WTC11 (cell line): ENCODE results near the gene GLE1. TPM values are rescaled to one million over a fixed set of nuclear protein-coding genes. Genes with fewer than 3 reads are reported as not detected.

Source experiments
- ATAC-seq: fragments of 200-7000 bp; cut with Tn5 transposase; 2 replicates; pipeline ENCODE4 v1.10.0; 2021; ENCODE audit warnings: mild to moderate bottlenecking, moderate library complexity
- CTCF ChIA-PET: fragments of 300-600 bp; sonication (Branson Sonifier 250); formaldehyde crosslinking; loops from one replicate; lab custom pipeline; 2021; ENCODE audit warnings: antibody characterized with exemption; lab: Charles Lee
- POLR2A ChIA-PET: fragments of 350-600 bp; sonication (Branson Sonifier 250); formaldehyde crosslinking; loops from one replicate; lab custom pipeline; 2021; ENCODE audit warnings: antibody characterized with exemption; lab: Charles Lee
- DNase-seq: peaks from one replicate; pipeline ENCODE4 v3.0.0; 2021; ENCODE audit warnings: low spot score
- H3K27ac Mint-ChIP-seq: 2 replicates; pipeline ENCODE4 v1.8.0; 2021; ENCODE audit warnings: mixed read lengths
- H3K27me3 Mint-ChIP-seq: 2 replicates; pipeline ENCODE4 v1.8.0; 2021; ENCODE audit warnings: low read depth, mild to moderate bottlenecking, moderate library complexity, mixed read lengths
- H3K36me3 Mint-ChIP-seq: 2 replicates; pipeline ENCODE4 v1.8.0; 2021; ENCODE audit warnings: mixed read lengths
- H3K4me1 Mint-ChIP-seq: 2 replicates; pipeline ENCODE4 v1.8.0; 2022; ENCODE audit warnings: mixed read lengths
- H3K4me3 Mint-ChIP-seq: 2 replicates; pipeline ENCODE4 v1.8.0; 2021; ENCODE audit warnings: mild to moderate bottlenecking, moderate library complexity, mixed read lengths
- H3K9me3 Mint-ChIP-seq: 2 replicates; pipeline ENCODE4 v1.8.0; 2021; ENCODE audit warnings: mixed read lengths
- ATF1 ChIP-seq: sonication (generic); formaldehyde crosslinking; IDR thresholded peaks from 2 replicates; pipeline ENCODE4 v1.8.1; 2023; ENCODE audit warnings: mild to moderate bottlenecking, moderate library complexity, missing genetic modification reagents
- ELF4 ChIP-seq: sonication (generic); formaldehyde crosslinking; IDR thresholded peaks from 2 replicates; pipeline ENCODE4 v1.8.1; 2022; ENCODE audit warnings: low read depth, mild to moderate bottlenecking, moderate library complexity, missing genetic modification reagents
- MLX ChIP-seq: sonication (generic); formaldehyde crosslinking; IDR thresholded peaks from 2 replicates; pipeline ENCODE4 v1.8.1; 2023; ENCODE audit warnings: mild to moderate bottlenecking, missing genetic modification reagents, moderate library complexity
- MYBL2 ChIP-seq: sonication (generic); formaldehyde crosslinking; IDR thresholded peaks from 2 replicates; pipeline ENCODE4 v1.8.1; 2023; ENCODE audit warnings: mild to moderate bottlenecking, moderate library complexity, missing genetic modification reagents
- NR3C1 ChIP-seq: sonication (generic); formaldehyde crosslinking; conservative IDR thresholded peaks from 2 replicates; pipeline ENCODE4 v1.8.1; 2023; ENCODE audit warnings: low read depth, mild to moderate bottlenecking, missing genetic modification reagents
- RORB ChIP-seq: fragments of 250-450 bp; sonication (Bioruptor Pico); IDR thresholded peaks from 2 replicates; pipeline ENCODE4 v1.9.0; 2021; ENCODE audit warnings: mild to moderate bottlenecking
- SMAD4 ChIP-seq: sonication (generic); formaldehyde crosslinking; IDR thresholded peaks from 2 replicates; pipeline ENCODE4 v1.8.0; 2022; ENCODE audit warnings: mild to moderate bottlenecking, missing genetic modification reagents
- SOX15 ChIP-seq: fragments of 250-450 bp; sonication (Bioruptor Pico); IDR thresholded peaks from 2 replicates; pipeline ENCODE4 v1.9.0; 2021; ENCODE audit warnings: mild to moderate bottlenecking
- SP1 ChIP-seq: sonication (generic); formaldehyde crosslinking; conservative IDR thresholded peaks from 2 replicates; pipeline ENCODE4 v1.8.1; 2022; ENCODE audit warnings: missing genetic modification reagents
- TCF7 ChIP-seq: sonication (generic); formaldehyde crosslinking; IDR thresholded peaks from 2 replicates; pipeline ENCODE4 v1.8.0; 2022; ENCODE audit warnings: mild to moderate bottlenecking, low read depth, missing genetic modification reagents, moderate library complexity
- TP53 ChIP-seq: sonication (generic); formaldehyde crosslinking; IDR thresholded peaks from 2 replicates; pipeline ENCODE4 v1.8.1; 2023; ENCODE audit warnings: mild to moderate bottlenecking, missing genetic modification reagents
- ZNF232 ChIP-seq: sonication (generic); formaldehyde crosslinking; IDR thresholded peaks from 2 replicates; pipeline ENCODE4 v1.8.0; 2022; ENCODE audit warnings: mild to moderate bottlenecking, missing genetic modification reagents
- ZNF263 ChIP-seq: sonication (generic); formaldehyde crosslinking; IDR thresholded peaks from 2 replicates; pipeline ENCODE4 v1.8.1; 2022; ENCODE audit warnings: low read depth, mild to moderate bottlenecking, moderate library complexity, missing genetic modification reagents
- ZNF317 ChIP-seq: sonication (generic); formaldehyde crosslinking; IDR thresholded peaks from 2 replicates; pipeline ENCODE4 v1.8.1; 2023; ENCODE audit warnings: low read depth, mild to moderate bottlenecking, moderate library complexity, missing genetic modification reagents, borderline replicate concordance
- ZNF396 ChIP-seq: fragments of 250-450 bp; sonication (Bioruptor Pico); IDR thresholded peaks from 2 replicates; pipeline ENCODE4 v1.8.0; 2021; ENCODE audit warnings: mild to moderate bottlenecking, moderate library complexity, borderline replicate concordance
- ZNF416 ChIP-seq: fragments of 250-450 bp; sonication (Bioruptor Pico); IDR thresholded peaks from 2 replicates; pipeline ENCODE4 v1.9.0; 2021; ENCODE audit warnings: mild to moderate bottlenecking, inconsistent platforms
- total RNA-seq: library from RNA; stranded (reverse); gene quantifications from 3 replicates; pipeline ENCODE4 v1.2.3, GENCODE V29; 2021
- TF ChIP-seq, protein P1 (sequence below): sonication (generic); formaldehyde crosslinking; IDR thresholded peaks from 2 replicates; pipeline ENCODE4 v1.8.0; 2022; ENCODE audit warnings: missing genetic modification reagents
- TF ChIP-seq, protein P2 (sequence below): fragments of 250-450 bp; sonication (Bioruptor Pico); IDR thresholded peaks from 2 replicates; pipeline ENCODE4 v1.9.0; 2021; ENCODE audit warnings: mild to moderate bottlenecking

The GLE1 gene
- total RNA-seq, 1 experiment from 2014 or later, result 19.7 TPM

DNA sequence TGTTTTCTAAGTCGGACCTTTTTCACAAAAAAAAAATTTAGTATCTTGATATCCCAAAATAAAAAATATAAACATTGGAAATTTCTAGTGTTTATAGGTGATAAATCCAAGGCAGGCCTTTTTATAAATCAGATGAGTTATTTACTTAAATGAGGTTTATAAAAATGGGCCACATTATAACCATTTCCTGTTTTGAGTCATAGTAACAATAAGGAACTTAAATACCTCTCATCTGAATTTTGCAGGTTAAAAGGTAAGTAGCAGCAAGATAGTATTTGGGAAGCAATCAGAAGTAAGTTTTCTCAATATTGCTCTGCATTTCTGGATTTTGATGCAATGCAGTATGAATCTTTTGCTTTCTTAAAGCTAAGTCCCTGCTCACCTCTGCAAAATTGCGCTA is 51.8 kb downstream of the GLE1 start (continued):
- TF ChIP-seq, protein P1, sequence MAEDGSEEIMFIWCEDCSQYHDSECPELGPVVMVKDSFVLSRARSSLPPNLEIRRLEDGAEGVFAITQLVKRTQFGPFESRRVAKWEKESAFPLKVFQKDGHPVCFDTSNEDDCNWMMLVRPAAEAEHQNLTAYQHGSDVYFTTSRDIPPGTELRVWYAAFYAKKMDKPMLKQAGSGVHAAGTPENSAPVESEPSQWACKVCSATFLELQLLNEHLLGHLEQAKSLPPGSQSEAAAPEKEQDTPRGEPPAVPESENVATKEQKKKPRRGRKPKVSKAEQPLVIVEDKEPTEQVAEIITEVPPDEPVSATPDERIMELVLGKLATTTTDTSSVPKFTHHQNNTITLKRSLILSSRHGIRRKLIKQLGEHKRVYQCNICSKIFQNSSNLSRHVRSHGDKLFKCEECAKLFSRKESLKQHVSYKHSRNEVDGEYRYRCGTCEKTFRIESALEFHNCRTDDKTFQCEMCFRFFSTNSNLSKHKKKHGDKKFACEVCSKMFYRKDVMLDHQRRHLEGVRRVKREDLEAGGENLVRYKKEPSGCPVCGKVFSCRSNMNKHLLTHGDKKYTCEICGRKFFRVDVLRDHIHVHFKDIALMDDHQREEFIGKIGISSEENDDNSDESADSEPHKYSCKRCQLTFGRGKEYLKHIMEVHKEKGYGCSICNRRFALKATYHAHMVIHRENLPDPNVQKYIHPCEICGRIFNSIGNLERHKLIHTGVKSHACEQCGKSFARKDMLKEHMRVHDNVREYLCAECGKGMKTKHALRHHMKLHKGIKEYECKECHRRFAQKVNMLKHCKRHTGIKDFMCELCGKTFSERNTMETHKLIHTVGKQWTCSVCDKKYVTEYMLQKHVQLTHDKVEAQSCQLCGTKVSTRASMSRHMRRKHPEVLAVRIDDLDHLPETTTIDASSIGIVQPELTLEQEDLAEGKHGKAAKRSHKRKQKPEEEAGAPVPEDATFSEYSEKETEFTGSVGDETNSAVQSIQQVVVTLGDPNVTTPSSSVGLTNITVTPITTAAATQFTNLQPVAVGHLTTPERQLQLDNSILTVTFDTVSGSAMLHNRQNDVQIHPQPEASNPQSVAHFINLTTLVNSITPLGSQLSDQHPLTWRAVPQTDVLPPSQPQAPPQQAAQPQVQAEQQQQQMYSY, result no peak
- TF ChIP-seq ZNF416 (CRISPR knock-in tag) (no peak), MYBL2 (CRISPR knock-in tag) (no peak), ZNF317 (CRISPR knock-in tag) (no peak), ELF4 (CRISPR knock-in tag) (no peak), ZNF396 (CRISPR knock-in tag) (no peak), SMAD4 (CRISPR knock-in tag) (no peak)
- TF ChIP-seq, all 79 proteins: peak for 0

DNA sequence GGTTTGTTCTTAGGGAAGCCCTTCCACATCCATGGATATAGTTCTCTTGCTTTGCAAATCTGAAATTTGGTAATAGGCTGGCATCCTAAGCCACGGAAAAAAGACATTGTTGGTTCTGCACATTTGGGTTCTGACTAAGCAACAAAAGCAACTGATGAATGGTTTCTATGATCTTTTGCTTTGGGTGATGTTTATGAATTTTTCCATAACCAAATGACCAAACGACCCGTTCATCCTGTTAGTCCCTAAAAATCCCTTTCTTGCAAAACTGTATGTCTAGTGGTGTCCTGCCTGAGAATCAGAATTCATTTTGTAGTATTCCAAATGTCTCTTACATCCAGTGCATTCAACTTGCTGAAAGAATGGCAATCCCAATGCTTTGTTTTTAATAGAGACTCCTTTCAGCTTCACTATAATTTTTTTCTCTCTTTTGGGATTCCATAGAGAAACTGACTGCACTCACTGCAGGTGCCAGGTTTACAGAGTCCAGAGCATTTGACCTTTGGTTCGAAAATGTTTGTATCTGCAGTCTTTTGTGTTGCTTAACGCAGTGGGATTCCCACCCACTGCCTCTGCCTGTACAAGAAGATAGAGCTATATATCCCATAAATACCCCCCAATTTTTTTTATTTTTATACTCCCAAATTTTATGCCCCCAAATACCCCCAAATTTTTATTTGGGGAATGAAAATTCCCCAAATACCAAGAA is 52.6 kb downstream of the GLE1 start:
- H3K4me1 Mint-ChIP-seq, result peaks cover 25% of the 10 kb centered on the region
- ChIA-PET POLR2A (no interaction called here), CTCF (interaction anchor here (0.7 kb wide), 1 partner anchor 262 kb away, joined by 3 read pairs; the partner anchor contains the start of gene ENDOG)
- no peak overlapping the region for H3K27ac Mint-ChIP-seq
- TF ChIP-seq SP1 (no peak), NR3C1 (CRISPR knock-in tag) (no peak), ZNF263 (CRISPR knock-in tag) (no peak)
- H3K9me3 Mint-ChIP-seq, result no peaks in the 10 kb centered on the region
- H3K36me3 Mint-ChIP-seq, result 0 out of 2 replicates have a peak, but pooled peaks cover 3% of the 10 kb centered on the region
- no peaks in the 10 kb centered on the region for H3K27me3 Mint-ChIP-seq
- no peak for ATAC-seq
- DNase-seq, result no peak
- H3K4me3 Mint-ChIP-seq, result no peak overlapping the region; the same call in 1 of the 2 replicates

DNA sequence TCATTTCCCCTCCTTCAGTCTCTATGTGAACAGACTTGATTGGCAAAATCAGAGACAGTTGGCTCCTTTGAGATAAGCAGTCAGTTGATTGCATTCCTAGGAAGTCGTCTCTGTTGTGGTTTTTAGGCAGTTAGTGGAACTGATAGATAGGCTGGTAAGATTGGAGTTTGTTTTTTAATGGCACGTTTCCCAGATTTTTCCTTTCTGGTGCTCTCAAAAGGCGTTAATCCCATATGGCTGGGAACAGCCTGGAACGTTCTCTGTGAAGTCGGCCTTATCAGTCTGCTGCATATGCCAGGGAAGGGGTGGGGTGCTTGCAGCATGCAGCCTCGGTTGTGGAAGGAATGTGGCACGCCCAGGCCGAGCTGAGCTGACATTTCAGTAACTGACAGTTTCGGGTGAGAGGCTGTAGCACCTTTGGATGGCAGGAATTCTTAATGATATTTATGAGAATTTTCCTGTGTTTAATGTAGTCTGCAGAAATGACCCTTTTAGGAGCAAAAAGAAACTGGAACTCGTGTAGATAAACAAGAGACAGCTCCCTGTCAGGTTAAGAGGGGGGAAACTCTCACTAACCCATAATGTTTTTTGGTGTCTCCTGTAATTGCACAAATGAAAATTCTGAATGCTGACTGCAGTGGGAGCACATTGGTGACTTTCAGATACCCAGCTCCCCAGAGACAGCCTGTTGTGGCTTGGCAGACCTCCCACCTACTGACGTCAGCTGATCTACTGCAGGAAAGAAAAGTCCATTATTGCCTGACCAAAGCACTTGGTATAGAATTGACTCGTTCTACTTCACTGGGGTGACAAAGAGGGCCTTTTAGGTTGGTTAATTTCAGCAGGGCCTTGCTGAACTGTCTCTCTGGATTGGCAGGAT is 54.2 kb downstream of the GLE1 start:
- CTCF ChIA-PET, result interaction anchor here (0.8 to 1.2 kb wide), 3 partner anchors 77 to 197 kb away, joined by 3 to 5 read pairs (median 3); no protein-coding TSS in a partner anchor
- H3K27ac Mint-ChIP-seq, result peak overlapping the region; percentile 67
- TF ChIP-seq TP53 (CRISPR knock-in tag) (no peak), SMAD4 (CRISPR knock-in tag) (no peak), ATF1 (CRISPR knock-in tag) (no peak), SOX15 (no peak), TCF7 (CRISPR knock-in tag) (no peak), ZNF263 (CRISPR knock-in tag) (no peak), RORB (no peak), MLX (no peak), ZNF232 (no peak), ELF4 (CRISPR knock-in tag) (no peak)
- TF ChIP-seq, protein P2, sequence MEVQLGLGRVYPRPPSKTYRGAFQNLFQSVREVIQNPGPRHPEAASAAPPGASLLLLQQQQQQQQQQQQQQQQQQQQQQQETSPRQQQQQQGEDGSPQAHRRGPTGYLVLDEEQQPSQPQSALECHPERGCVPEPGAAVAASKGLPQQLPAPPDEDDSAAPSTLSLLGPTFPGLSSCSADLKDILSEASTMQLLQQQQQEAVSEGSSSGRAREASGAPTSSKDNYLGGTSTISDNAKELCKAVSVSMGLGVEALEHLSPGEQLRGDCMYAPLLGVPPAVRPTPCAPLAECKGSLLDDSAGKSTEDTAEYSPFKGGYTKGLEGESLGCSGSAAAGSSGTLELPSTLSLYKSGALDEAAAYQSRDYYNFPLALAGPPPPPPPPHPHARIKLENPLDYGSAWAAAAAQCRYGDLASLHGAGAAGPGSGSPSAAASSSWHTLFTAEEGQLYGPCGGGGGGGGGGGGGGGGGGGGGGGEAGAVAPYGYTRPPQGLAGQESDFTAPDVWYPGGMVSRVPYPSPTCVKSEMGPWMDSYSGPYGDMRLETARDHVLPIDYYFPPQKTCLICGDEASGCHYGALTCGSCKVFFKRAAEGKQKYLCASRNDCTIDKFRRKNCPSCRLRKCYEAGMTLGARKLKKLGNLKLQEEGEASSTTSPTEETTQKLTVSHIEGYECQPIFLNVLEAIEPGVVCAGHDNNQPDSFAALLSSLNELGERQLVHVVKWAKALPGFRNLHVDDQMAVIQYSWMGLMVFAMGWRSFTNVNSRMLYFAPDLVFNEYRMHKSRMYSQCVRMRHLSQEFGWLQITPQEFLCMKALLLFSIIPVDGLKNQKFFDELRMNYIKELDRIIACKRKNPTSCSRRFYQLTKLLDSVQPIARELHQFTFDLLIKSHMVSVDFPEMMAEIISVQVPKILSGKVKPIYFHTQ, result no peak
- TF ChIP-seq, all 79 proteins: peak for 0
- POLR2A ChIA-PET, result no interaction called here
- H3K9me3 Mint-ChIP-seq, result no peaks in the 10 kb centered on the region
- DNase-seq (no peak), ATAC-seq (peak; percentile 41; the same call in 1 of the 2 replicates)
- H3K4me3 Mint-ChIP-seq, result no peak overlapping the region
- peaks cover 6% of the 10 kb centered on the region; the same call in 1 of the 2 replicates for H3K36me3 Mint-ChIP-seq
- H3K4me1 Mint-ChIP-seq, result peaks cover 25% of the 10 kb centered on the region
- no peaks in the 10 kb centered on the region for H3K27me3 Mint-ChIP-seq
